GM10266 (cell line): Measurements from ENCODE around the gene DHCR24.

ENCODE experiments used
- DNase-seq: peaks from one replicate; pipeline ENCODE4 v3.0.0; 2012; ENCODE audit errors: extremely low spot score
- CTCF ChIP-seq: IDR thresholded peaks from 2 replicates; pipeline ENCODE4 v1.5.1; 2012; ENCODE audit warnings: mild to moderate bottlenecking, low read depth; ENCODE audit not compliant: control insufficient read depth, insufficient read depth; ENCODE audit errors: missing control alignments

DHCR24 gene

DNA sequence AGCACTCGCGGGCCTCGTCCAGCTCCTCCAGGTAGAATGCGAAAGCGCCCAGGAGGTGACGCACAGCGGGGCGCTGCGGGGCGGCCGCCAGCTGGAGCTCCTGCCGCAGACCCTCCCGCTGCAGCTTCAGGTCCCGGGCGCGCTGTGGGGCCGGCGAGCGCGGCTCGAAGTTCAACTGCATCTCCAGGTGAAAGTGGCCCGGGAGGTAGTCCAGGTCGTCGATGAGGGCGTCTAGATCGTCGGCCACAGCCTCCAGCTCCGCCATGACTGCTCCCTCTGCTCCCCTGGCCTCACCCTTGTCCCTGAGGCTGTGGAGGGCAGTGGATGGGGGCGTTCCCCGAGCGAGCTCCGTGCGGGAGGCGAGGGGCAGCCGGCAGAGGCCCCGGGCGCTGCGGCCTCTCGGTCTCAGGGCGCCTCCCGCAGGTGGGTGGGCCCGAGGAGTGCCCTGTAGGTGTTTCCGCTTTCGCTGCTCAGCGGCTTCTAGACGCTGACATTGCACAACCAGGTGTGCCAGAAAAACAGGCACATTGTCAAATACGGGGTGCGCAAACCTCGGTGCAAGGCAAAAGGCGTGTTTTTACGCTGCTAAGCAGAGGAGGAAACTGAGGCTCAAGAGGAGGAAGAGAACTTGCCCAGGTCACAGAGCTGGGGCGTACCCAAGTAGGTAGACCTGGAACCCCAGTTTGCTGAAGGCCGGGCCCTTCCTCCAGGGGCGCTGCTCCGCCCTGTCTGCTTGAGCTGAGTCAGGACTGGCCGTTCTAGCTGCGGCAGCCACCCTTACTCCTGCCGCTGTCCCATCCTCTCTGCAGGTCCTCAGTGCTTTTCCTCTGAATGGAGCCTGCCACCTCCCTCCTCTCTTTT is 85.9 kb downstream of the DHCR24 start, which contains the start of gene TTC22:
TSS of gene TTC22 (minus strand) at position 425 of the 861 bp plus-strand sequence. CDS start at position 265, 160 bp downstream.
- peak; percentile 83 for DNase-seq
- peak; percentile 72 for TF ChIP-seq CTCF

DNA sequence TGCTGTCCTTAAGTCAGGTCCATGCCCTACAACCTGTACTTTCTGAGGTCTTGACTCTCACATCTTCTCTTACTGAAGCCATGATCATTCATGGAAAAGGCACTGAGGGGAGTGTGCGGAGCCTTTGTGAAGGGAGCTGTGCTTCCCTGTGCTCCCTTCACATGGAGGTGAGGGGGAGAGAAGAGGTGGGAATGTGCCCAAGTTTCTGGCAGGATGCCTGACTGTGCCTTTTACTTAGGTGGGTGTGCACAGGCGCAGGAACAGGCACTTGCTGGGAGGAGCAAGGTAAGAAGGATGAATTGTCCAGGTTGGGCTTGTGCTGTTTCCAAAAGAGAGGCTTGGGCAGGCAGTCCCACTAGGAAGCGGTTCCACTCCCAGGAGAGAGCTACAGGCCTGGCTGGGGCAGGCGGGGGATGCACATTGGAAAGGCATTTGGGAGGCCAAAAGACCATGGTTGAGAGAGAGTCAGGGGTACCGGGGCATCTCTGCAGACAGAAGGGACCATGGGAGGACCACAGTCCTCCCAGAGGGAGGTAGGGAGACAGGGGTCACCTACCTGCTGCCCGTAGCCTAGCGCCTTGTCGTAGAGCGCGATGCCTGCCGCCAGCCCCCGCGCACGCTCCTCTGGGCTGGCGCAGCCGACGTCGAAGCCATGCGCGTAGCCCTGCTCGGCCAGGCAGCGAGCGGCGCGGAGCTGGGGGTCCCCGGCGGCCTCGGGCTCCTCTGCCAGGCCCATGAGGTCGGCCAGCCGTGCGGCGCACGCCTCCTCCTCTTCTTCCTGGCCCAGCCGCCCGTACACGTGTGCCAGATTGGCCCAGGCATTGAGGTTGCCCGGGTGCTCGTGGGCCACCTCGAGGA is 86.7 kb downstream of the DHCR24 start:
- DNase-seq: no peak
- no peak for TF ChIP-seq CTCF
